HUES6 (cell line): ENCODE results near the gene AHRR.
A peak's percentile ranks its signal among the peaks of the same experiment; 100 is the strongest.
"Not testable (repeated sequence)": the region's sequence is repeated elsewhere in the genome, so short reads cannot be mapped to it uniquely, and the experiment has no call there.

ENCODE experiments used
- H3K27ac ChIP-seq: 2 replicates; pipeline ENCODE4 v1.7.0; 2013; ENCODE audit warnings: low read depth, mild to moderate bottlenecking, low read length, inconsistent platforms
- H3K27me3 ChIP-seq: 2 replicates; pipeline ENCODE4 v1.6.1; 2013; ENCODE audit warnings: low read length; ENCODE audit not compliant: control insufficient read depth, insufficient read depth
- H3K36me3 ChIP-seq: 2 replicates; pipeline ENCODE4 v1.6.1; 2013; ENCODE audit warnings: low read length; ENCODE audit not compliant: control insufficient read depth, insufficient read depth
- H3K4me1 ChIP-seq: 2 replicates; pipeline ENCODE4 v1.6.1; 2013; ENCODE audit warnings: low read length; ENCODE audit not compliant: control insufficient read depth, insufficient read depth
- H3K4me3 ChIP-seq: 2 replicates; pipeline ENCODE4 v1.5.1; 2013; ENCODE audit warnings: low read depth, low read length
- H3K9ac ChIP-seq: one replicate; pipeline ENCODE4 v1.6.1; 2013; ENCODE audit warnings: mild to moderate bottlenecking, low read length
- H3K9me3 ChIP-seq: 2 replicates; pipeline ENCODE4 v1.6.1; 2013; ENCODE audit warnings: low read depth, low read length; ENCODE audit not compliant: control insufficient read depth, insufficient read depth

Gene AHRR

GRCh38 chr5:305459-305858 is 16.1 kb upstream of the AHRR start:
- Histone ChIP-seq H3K4me3 (no peak overlapping the region), H3K36me3 (peaks cover 26% of the 10 kb centered on the region), H3K9ac (no peak overlapping the region), H3K9me3 (no peaks in the 10 kb centered on the region), H3K27ac (no peak overlapping the region), H3K4me1 (peaks cover 12% of the 10 kb centered on the region; the same call in 1 of the 2 replicates), H3K27me3 (no peaks in the 10 kb centered on the region)

DNA sequence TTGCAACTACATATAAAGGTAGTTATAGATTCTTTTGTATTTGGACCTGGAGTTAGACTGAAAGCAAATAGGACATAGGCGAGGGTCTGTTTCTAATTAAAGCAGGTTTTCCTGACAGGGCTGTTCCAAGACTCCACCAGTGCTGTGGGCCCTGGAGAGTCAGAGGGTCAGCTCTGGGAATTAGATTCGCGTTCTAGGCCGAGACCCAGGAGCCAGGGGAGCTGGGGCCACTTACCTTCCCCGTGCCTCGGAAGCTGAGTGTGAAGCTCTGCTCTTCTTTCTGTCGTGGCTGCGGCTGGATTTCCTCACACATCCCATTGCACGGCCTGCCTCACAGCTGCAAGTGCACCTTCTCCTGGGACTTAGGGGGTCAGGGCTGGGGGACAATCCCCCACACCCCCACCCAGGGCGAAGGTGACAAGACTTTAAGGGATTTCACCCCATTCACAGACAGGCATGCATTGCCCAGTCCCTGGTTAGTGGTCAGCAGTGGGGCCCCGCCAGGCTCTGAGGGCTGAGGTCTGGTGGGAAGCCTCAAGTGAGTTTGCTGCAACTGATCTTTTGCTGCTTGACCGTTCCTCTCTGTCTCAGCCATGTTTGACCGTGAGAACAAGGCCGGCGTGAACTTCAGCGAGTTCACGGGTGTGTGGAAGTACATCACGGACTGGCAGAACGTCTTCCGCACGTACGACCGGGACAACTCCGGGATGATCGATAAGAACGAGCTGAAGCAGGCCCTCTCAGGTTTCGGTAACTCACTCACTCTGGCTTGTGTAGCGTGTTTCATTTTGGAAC is 15.3 kb upstream of the AHRR start:
- Histone ChIP-seq H3K4me1 (peaks cover 12% of the 10 kb centered on the region; the same call in 1 of the 2 replicates), H3K36me3 (peaks cover 32% of the 10 kb centered on the region), H3K9ac (no peak overlapping the region), H3K27ac (no peak overlapping the region), H3K4me3 (no peak overlapping the region), H3K9me3 (no peaks in the 10 kb centered on the region), H3K27me3 (no peaks in the 10 kb centered on the region)

GRCh38 chr5:307306-307705 is 14.2 kb upstream of the AHRR start:
- Histone ChIP-seq H3K4me1 (peaks cover 8% of the 10 kb centered on the region; the same call in 1 of the 2 replicates), H3K9me3 (no peaks in the 10 kb centered on the region), H3K9ac (no peak overlapping the region), H3K4me3 (no peak overlapping the region), H3K36me3 (peaks cover 37% of the 10 kb centered on the region), H3K27me3 (no peaks in the 10 kb centered on the region), H3K27ac (peak overlapping the region; percentile 13; the same call in 1 of the 2 replicates)

DNA sequence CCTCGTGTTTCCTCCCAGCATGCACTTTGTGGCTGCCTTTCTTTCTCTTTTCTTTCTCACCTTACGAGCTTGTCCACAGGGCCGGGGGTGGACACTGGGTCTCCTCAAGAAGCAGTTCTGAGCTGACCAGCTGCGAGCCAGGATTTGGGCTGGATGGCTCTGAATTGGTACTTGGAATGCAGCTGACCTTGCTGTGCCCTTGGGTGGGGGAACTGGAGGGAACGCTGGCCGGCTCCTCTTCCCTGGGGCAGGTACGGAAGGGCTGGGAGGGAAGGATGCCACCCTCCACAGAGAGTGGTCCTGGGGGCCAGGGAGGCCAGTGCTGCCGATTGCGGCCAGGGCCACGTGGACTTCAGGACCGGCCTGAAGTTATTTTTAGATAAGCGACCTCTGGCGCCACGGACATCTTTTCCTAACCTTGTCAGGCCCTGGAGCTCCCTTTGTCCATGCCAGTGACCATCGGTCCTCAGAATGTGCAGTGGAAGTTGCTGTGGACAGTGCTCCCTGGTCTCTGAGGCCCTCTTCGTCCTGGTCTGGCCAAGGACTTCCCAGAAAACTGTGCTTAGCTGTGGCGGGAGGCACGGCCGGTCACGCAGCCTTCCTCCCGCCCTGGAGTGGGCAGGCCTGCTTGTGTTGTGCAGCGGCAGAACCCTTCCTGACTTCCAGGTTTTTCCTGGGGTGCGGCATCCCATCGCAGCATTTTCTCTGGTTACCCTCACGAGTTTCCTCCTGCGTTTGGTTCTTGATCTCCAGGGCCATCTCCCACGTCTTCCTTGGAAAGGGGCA is 13.5 kb upstream of the AHRR start:
- peak overlapping the region; percentile 13; the same call in 1 of the 2 replicates for H3K27ac ChIP-seq
- H3K9me3 ChIP-seq, result no peaks in the 10 kb centered on the region
- 0 out of 2 replicates have a peak, but pooled peaks cover 5% of the 10 kb centered on the region for H3K4me1 ChIP-seq
- H3K36me3 ChIP-seq, result peaks cover 37% of the 10 kb centered on the region
- H3K4me3 ChIP-seq, result no peak overlapping the region
- H3K27me3 ChIP-seq, result no peaks in the 10 kb centered on the region
- no peak overlapping the region for H3K9ac ChIP-seq

GRCh38 chr5:308672-309271 is 12.7 kb upstream of the AHRR start:
- H3K9ac ChIP-seq, result no peak overlapping the region
- no peak overlapping the region for H3K27ac ChIP-seq

GRCh38 chr5:309831-310230 is 11.7 kb upstream of the AHRR start:
- H3K4me3 ChIP-seq, H3K9me3 ChIP-seq, H3K27me3 ChIP-seq, H3K27ac ChIP-seq, H3K4me1 ChIP-seq, H3K9ac ChIP-seq: not testable (repeated sequence)
- H3K36me3 ChIP-seq, result peaks cover 51% of the 10 kb centered on the region

More at GRCh38 chr5:308672-309271, 12.7 kb upstream of the AHRR start:
- H3K36me3 ChIP-seq, result peaks cover 41% of the 10 kb centered on the region
- 0 out of 2 replicates have a peak, but pooled peaks cover 5% of the 10 kb centered on the region for H3K4me1 ChIP-seq
- H3K9me3 ChIP-seq, result no peaks in the 10 kb centered on the region
- H3K4me3 ChIP-seq, result no peak overlapping the region
- no peaks in the 10 kb centered on the region for H3K27me3 ChIP-seq

- H3K9ac ChIP-seq, result no peak overlapping the region
- H3K4me3 ChIP-seq, result no peak overlapping the region
Measured at GRCh38 chr5:310516-310915, 11.0 kb upstream of the AHRR start.

GRCh38 chr5:310941-311434 is 10.5 kb upstream of the AHRR start:
- Histone ChIP-seq H3K27ac (no peak overlapping the region), H3K9me3 (no peaks in the 10 kb centered on the region), H3K4me1 (0 out of 2 replicates have a peak, but pooled peaks cover 5% of the 10 kb centered on the region), H3K27me3 (no peaks in the 10 kb centered on the region), H3K36me3 (peaks cover 54% of the 10 kb centered on the region), H3K4me3 (no peak overlapping the region), H3K9ac (no peak overlapping the region)

More at GRCh38 chr5:310516-310915, 11.0 kb upstream of the AHRR start:
- no peak overlapping the region for H3K27ac ChIP-seq
- H3K9me3 ChIP-seq, result no peaks in the 10 kb centered on the region
- H3K27me3 ChIP-seq, result no peaks in the 10 kb centered on the region
- 0 out of 2 replicates have a peak, but pooled peaks cover 5% of the 10 kb centered on the region for H3K4me1 ChIP-seq
- H3K36me3 ChIP-seq, result peaks cover 55% of the 10 kb centered on the region

GRCh38 chr5:311963-312362 is 9.6 kb upstream of the AHRR start:
- H3K27ac ChIP-seq, result no peak overlapping the region
- H3K27me3 ChIP-seq, result no peaks in the 10 kb centered on the region
- no peak overlapping the region for H3K9ac ChIP-seq
- H3K9me3 ChIP-seq, result no peaks in the 10 kb centered on the region
- H3K4me1 ChIP-seq, result 0 out of 2 replicates have a peak, but pooled peaks cover 5% of the 10 kb centered on the region
- peaks cover 50% of the 10 kb centered on the region for H3K36me3 ChIP-seq
- no peak overlapping the region for H3K4me3 ChIP-seq

DNA sequence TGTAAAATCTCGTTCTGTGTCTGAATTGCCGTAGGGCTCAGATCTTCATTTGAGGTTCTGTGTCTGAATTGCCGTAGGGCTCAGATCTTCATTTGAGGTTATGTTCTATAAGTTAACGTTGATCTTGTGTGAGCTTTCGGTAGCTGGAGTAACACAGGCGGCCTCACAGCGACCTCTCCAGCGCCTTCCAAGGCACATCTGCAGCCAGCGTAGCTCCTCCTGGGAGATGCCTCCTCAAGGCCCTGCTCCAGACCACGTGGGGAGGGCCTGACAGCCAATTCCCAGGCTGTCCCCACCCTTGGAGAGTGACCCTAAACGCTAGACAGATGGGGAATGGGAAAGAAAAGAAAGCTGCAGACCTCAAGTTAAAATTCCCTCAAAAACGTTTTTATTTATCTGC is 8.7 kb upstream of the AHRR start:
- Histone ChIP-seq H3K4me1 (peaks cover 4% of the 10 kb centered on the region; the same call in 1 of the 2 replicates), H3K9ac (no peak overlapping the region), H3K36me3 (peaks cover 43% of the 10 kb centered on the region), H3K9me3 (no peaks in the 10 kb centered on the region), H3K27ac (no peak overlapping the region), H3K27me3 (no peaks in the 10 kb centered on the region), H3K4me3 (no peak overlapping the region)
